H54 (cell line): ENCODE measurements around the gene CFAP74.

Source experiments
- DNase-seq: peaks from one replicate; pipeline ENCODE4 v3.0.0; 2011; ENCODE audit warnings: low spot score, mixed read lengths; ENCODE audit not compliant: insufficient read length
- FAIRE-seq: peaks from 3 replicates; lab custom pipeline; 2011; peaks lifted over from hg19 to GRCh38; lab: Jason Lieb, UNC
- POLR2A ChIP-seq: IDR thresholded peaks from 2 replicates; pipeline ENCODE4 v1.6.1; 2011; ENCODE audit warnings: low read depth, mild to moderate bottlenecking, low read length

Gene CFAP74

DNA sequence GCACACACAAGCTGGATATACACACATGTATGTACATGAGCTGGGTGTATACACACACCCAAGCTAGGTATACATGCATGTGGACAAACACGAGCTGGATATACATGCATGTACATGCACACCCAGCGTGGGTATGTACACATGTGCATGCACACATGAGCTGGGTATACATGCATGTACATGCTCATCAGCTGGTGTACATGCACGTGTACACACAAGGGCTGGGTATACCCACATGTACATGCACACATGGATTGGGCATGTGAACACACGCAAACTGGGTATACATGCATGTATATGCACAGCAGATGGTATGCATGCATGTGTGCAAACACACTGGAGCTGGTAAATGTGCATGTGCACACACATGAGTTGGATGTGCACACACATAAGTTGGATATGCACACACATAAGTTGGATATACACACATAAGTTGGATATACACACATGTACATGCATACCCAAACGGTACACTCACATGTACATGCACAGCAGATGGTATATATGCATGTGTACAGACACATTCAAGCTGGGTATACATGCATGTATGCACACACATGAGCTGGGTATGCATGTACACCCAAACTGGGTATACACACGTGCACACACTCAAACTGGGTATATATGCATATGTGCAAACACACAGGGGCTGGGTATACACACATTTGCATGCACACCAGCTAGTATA, 105.2 kb downstream of the CFAP74 start:
- no peak for FAIRE-seq
- no peak for DNase-seq
- no peak for TF ChIP-seq POLR2A

GRCh38 chr1:1895456-1896336, 107.9 kb downstream of the CFAP74 start:
- no peak for DNase-seq
- no peak for FAIRE-seq
- no peak for TF ChIP-seq POLR2A

DNA sequence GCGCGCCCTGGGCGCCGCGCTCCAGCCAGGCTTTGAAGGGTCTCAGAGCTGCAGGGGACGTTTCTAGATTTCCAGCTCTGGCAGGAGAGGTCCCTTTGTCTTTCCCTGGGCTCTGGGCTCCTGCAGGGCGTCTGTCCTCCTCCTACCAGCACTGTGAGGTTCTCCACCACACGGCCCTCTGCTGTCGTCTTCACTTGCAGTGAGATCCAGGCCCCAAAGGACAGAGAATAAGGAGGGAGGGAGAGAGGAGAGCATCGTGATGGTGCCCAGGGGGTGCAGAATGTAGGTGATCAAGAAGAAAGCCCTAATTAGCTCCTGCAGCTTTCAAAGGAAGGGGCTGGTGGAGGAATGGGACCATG, 108.5 kb downstream of the CFAP74 start:
- FAIRE-seq: no peak
- no peak for TF ChIP-seq POLR2A
- no peak for DNase-seq

DNA sequence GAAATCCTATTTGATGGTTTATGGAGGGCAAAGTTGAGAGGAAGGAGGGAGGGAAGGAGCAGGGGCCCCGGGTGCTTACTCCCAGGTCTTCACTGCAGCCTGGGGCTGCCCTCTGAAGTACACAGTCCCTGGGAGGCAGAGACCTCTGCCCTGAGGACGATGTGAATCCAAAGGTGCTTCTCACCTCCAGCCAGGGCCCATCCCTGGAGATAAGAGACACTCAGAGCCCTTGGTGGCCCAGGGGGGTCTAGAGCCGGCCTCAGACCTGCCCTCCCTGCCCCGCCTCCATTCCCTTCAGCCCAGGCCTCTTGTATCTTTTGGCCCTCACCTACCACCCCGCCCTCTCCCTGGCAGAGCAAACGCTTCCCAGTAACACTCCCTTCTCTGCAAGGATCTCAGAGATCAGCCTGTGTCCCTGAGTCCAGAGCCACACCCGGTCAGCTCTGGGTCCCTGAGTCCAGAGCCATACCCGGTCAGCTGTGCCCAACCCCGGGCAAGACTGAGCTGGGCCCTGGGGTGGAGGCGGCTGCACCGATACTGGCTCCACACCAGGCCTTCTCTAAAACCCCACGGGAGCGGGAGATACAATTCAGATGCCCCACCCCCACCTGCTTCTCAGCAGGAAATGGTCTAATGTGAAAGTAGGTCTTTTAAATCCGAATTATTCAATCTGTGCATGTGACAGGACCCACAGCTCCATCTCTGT, 109.1 kb downstream of the CFAP74 start:
- FAIRE-seq (no peak), DNase-seq (no peak)
- no peak for TF ChIP-seq POLR2A

GRCh38 chr1:1893997-1894353, 109.6 kb downstream of the CFAP74 start:
- TF ChIP-seq POLR2A: no peak
- DNase-seq: no peak
- FAIRE-seq: no peak

DNA sequence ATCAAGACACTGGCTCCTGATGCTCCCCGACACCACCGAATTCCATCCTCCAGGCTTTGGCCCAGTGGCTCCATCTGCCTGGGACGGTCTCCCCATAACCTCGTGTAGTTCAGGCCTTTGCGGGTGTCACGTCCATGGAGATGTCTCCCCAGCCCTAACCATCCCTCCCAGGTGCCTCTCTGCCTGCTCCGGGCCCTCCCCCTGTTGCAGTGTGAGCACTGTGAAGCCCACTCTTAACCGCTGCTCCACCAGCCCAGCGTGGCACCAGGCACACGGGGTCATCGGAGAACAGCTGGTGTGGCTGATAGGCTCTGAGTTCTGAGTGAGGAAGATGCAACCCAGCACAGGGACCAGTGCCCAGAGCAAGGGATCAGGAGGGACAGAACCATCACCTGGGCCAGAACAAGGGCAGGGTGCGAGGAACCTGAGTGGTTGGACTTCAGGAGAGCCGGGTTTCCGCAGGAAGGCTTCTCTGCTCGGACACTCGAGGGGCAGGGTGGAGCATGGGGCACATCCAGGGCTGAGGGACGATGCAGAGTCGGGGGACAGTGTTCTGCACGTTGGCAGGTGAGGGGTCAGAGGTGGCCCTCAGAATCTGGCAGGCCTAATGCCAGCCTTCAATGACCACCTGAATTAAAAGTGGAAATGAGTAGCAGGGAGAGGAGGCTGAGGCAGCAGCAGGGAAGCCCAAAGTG, 110.1 kb downstream of the CFAP74 start:
- no peak for FAIRE-seq
- no peak for TF ChIP-seq POLR2A

GRCh38 chr1:1892763-1893120, 110.8 kb downstream of the CFAP74 start:
- DNase-seq: no peak
- no peak for FAIRE-seq
- TF ChIP-seq POLR2A: no peak

More for the DNA sequence above, 110.1 kb downstream of the CFAP74 start:
- DNase-seq: no peak

DNA sequence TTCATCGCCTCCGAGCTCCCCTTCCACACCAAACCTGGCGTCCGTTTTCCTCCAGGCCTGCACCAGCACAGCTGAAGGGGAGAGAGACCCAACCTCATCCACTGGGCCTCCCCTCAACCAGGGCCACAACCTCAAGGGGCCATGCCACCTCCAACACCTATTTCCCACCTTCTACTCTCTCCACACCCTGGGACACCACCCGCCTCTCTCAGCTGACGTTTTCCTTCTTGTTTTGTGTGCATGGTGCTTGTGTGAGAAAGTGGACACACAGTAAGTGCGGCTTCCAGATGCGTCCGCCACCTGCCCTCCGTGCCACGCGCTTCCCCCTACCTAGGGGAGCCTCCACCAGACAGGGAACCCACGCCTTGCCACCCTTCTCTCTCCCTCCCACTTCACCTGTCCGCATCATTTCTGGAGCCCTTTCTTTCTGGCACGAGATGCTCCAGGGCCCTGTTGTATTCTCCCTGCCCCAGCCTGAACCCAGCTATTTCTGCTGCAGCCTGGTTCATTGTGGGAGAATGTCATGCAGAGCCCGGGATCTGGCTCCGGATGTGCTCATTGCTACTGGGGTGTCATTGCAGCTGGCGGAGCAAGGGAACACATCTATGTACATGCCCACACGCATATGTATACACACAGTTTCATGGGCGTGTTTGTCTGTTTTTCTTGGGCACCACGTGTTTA, 111.4 kb downstream of the CFAP74 start:
- DNase-seq (no peak), FAIRE-seq (no peak)
- TF ChIP-seq POLR2A: no peak

- FAIRE-seq (no peak), DNase-seq (peak; percentile 70)
- TF ChIP-seq POLR2A: peak; percentile 65
These were observed 112.1 kb downstream of the CFAP74 start for GRCh38 chr1:1891349-1892078.

GRCh38 chr1:1890506-1891348, 112.9 kb downstream of the CFAP74 start, which contains the start of gene GNB1:
GNB1 (minus strand) TSS chr1:1891087; CDS start chr1:1825453, 65,634 bp downstream.
- peak; percentile 38; the same call in 1 of the 2 replicates for TF ChIP-seq POLR2A
- peak; percentile 73 for DNase-seq

DNA sequence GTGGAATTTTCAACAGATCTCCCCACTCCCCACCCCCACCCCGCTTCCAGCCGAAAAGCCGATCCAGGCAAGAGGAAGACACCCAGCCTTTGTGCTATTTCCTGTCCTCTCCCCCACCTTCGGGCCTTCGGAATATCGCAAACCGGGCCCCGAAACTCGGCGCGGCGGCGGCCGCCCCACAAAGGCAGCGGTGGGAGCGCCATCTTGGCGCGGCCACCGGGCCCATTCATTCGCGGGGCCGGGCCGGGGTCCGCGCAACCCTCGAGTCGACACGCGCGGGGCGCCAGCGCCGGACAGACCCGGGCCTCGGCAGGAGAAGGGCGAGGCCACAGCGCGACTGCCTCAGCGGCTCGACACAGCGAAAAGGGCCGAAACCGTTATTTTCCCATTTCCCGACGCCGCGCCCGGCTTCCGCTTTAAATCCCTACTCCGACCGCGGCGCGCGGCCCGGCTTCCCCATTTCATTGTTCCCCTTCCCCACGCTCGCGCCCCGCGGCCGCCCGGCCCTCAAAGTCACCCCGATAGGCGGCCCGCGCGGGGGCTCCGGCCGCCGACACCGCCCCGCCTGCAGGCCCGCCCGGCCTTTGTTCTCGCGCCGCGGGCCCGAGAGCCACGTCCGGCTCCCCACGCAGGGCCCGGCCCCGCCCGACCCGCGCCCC, 113.6 kb downstream of the CFAP74 start:
- no peak for FAIRE-seq
- TF ChIP-seq POLR2A: no peak
- DNase-seq: no peak

More at GRCh38 chr1:1890506-1891348, 112.9 kb downstream of the CFAP74 start, which contains the start of gene GNB1:
- no peak for FAIRE-seq
